HepG2 (cell line): ENCODE data around the gene KLF9. TPM values are rescaled to one million over a fixed set of nuclear protein-coding genes. Genes with fewer than 3 reads are reported as not detected.

Source experiments
- CREB3 ChIP-seq: sonication (generic); formaldehyde crosslinking; IDR thresholded peaks from 2 replicates; pipeline ENCODE4 v1.5.0; 2020; ENCODE audit warnings: missing genetic modification reagents
- CREM ChIP-seq, 2 experiments: sonication (generic) in 1 of 2; formaldehyde crosslinking in 1 of 2; IDR thresholded peaks; 2 replicates each; pipeline versions ENCODE4 v1.4.0 to v1.6.1; 2016 to 2020; ENCODE audit warnings: antibody characterized with exemption in 1 of 2, mild to moderate bottlenecking in 1 of 2, missing genetic modification reagents in 1 of 2
- FOXC1 ChIP-seq: sonication (generic); formaldehyde crosslinking; IDR thresholded peaks from 2 replicates; pipeline ENCODE4 v1.8.0; 2022; ENCODE audit warnings: mild to moderate bottlenecking, missing genetic modification reagents, borderline replicate concordance
- GLMP ChIP-seq: sonication (generic); formaldehyde crosslinking; IDR thresholded peaks from 2 replicates; pipeline ENCODE4 v1.9.0; 2021; ENCODE audit warnings: missing genetic modification reagents, mild to moderate bottlenecking, borderline replicate concordance
- HIVEP1 ChIP-seq: sonication (generic); formaldehyde crosslinking; IDR thresholded peaks from 2 replicates; pipeline ENCODE4 v1.4.0; 2020; ENCODE audit warnings: mild to moderate bottlenecking, missing genetic modification reagents
- HMGA1 ChIP-seq: sonication (generic); formaldehyde crosslinking; conservative IDR thresholded peaks from 2 replicates; pipeline ENCODE4 v1.4.0; 2020; ENCODE audit warnings: missing genetic modification reagents
- KDM5B ChIP-seq: sonication (generic); formaldehyde crosslinking; IDR thresholded peaks from 2 replicates; pipeline ENCODE4 v1.4.0; 2020; ENCODE audit warnings: missing genetic modification reagents, mild to moderate bottlenecking, borderline replicate concordance
- NCOA5 ChIP-seq: sonication (generic); formaldehyde crosslinking; IDR thresholded peaks from 2 replicates; pipeline ENCODE4 v1.4.0; 2020; ENCODE audit warnings: missing genetic modification reagents
- NR1H2 ChIP-seq: sonication (generic); formaldehyde crosslinking; IDR thresholded peaks from 2 replicates; pipeline ENCODE4 v1.8.1; 2022; ENCODE audit warnings: low read depth, missing genetic modification reagents, borderline replicate concordance
- NR2C2 ChIP-seq: sonication (generic); formaldehyde crosslinking; IDR thresholded peaks from 2 replicates; pipeline ENCODE4 v1.4.0; 2020; ENCODE audit warnings: missing genetic modification reagents, mild to moderate bottlenecking, moderate library complexity, borderline replicate concordance
- SOX13 ChIP-seq, 3 experiments: fragments of 450-650 bp in 1 of 3; sonication (generic) in 1 of 3; formaldehyde crosslinking in 1 of 3; IDR thresholded peaks in 2 of 3; conservative IDR thresholded peaks in 1 of 3; 2 replicates each; pipeline versions ENCODE4 v1.5.0 to v1.6.1; 2016 to 2020; ENCODE audit warnings: antibody characterized with exemption in 1 of 3, mild to moderate bottlenecking in 1 of 3, missing compliant biosample characterization in 1 of 3, missing genetic modification reagents in 1 of 3, moderate library complexity in 1 of 3
- TOE1 ChIP-seq: sonication (generic); formaldehyde crosslinking; IDR thresholded peaks from 2 replicates; pipeline ENCODE4 v1.4.0; 2020; ENCODE audit warnings: mild to moderate bottlenecking, missing genetic modification reagents
- U2AF2 ChIP-seq: fragments of 200-400 bp; formaldehyde crosslinking; IDR thresholded peaks from 2 replicates; pipeline ENCODE4 v1.6.1; 2017; ENCODE audit warnings: low read depth, mild to moderate bottlenecking, low read length
- YEATS2 ChIP-seq: sonication (generic); formaldehyde crosslinking; IDR thresholded peaks from 2 replicates; pipeline ENCODE4 v1.4.0; 2020; ENCODE audit warnings: missing genetic modification reagents, borderline replicate concordance
- YEATS4 ChIP-seq: sonication (generic); formaldehyde crosslinking; IDR thresholded peaks from 2 replicates; pipeline ENCODE4 v1.4.0; 2020; ENCODE audit warnings: missing genetic modification reagents, borderline replicate concordance
- ZNF501 ChIP-seq: sonication (generic); formaldehyde crosslinking; IDR thresholded peaks from 2 replicates; pipeline ENCODE4 v1.5.1; 2020; ENCODE audit warnings: mild to moderate bottlenecking, moderate library complexity, missing genetic modification reagents
- ZNF607 ChIP-seq: sonication (generic); formaldehyde crosslinking; IDR thresholded peaks from 2 replicates; pipeline ENCODE4 v1.5.1; 2020; ENCODE audit warnings: missing genetic modification reagents, mild to moderate bottlenecking, borderline replicate concordance
- ZNF775 ChIP-seq: sonication (generic); formaldehyde crosslinking; IDR thresholded peaks from 2 replicates; pipeline ENCODE4 v1.4.0; 2020; ENCODE audit warnings: missing genetic modification reagents, mild to moderate bottlenecking, moderate library complexity, borderline replicate concordance
- ZNF777 ChIP-seq: sonication (generic); formaldehyde crosslinking; IDR thresholded peaks from 2 replicates; pipeline ENCODE4 v1.4.0; 2020; ENCODE audit warnings: missing genetic modification reagents
- polyA plus RNA-seq, 8 experiments: library from polyadenylated mRNA; depleted of rRNA in 3 of 8; stranded (reverse) in 7 of 8; unstranded in 1 of 8; fragments of >200 nt; fragmentation: Illumina TruSeq in 4 of 8; extraction: Trizol in 4 of 8; gene quantifications; 2 replicates each; pipeline versions ENCODE4 v1.2.1 to v1.2.3, GENCODE V29; 2011 to 2016; ENCODE audit warnings: low read depth in 4 of 8, missing spikeins in 1 of 8, mixed read lengths in 1 of 8; ENCODE audit not compliant: insufficient read depth in 1 of 8
- total RNA-seq, 5 experiments: library from RNA; depleted of rRNA; stranded (reverse); fragments of >200 nt; fragmentation: Illumina TruSeq; extraction: Trizol; gene quantifications; 2 replicates each; pipeline ENCODE4 v1.2.3, GENCODE V29; 2016; ENCODE audit warnings: low read depth in 1 of 5
- TF ChIP-seq, protein P1 (sequence below): IDR thresholded peaks from 2 replicates; pipeline ENCODE4 v1.4.0; 2020; ENCODE audit warnings: mild to moderate bottlenecking, missing genetic modification reagents
- TF ChIP-seq, protein P2 (sequence below): sonication (generic); formaldehyde crosslinking; IDR thresholded peaks from 2 replicates; pipeline ENCODE4 v1.5.1; 2020; ENCODE audit warnings: missing genetic modification reagents, mild to moderate bottlenecking, borderline replicate concordance

The KLF9 gene
- total and polyA plus RNA-seq, 2 of the 13 experiments (the other 11 are each of a cell fraction or from before 2014, with no cell fraction given) = 5.7 to 7.2 TPM

DNA sequence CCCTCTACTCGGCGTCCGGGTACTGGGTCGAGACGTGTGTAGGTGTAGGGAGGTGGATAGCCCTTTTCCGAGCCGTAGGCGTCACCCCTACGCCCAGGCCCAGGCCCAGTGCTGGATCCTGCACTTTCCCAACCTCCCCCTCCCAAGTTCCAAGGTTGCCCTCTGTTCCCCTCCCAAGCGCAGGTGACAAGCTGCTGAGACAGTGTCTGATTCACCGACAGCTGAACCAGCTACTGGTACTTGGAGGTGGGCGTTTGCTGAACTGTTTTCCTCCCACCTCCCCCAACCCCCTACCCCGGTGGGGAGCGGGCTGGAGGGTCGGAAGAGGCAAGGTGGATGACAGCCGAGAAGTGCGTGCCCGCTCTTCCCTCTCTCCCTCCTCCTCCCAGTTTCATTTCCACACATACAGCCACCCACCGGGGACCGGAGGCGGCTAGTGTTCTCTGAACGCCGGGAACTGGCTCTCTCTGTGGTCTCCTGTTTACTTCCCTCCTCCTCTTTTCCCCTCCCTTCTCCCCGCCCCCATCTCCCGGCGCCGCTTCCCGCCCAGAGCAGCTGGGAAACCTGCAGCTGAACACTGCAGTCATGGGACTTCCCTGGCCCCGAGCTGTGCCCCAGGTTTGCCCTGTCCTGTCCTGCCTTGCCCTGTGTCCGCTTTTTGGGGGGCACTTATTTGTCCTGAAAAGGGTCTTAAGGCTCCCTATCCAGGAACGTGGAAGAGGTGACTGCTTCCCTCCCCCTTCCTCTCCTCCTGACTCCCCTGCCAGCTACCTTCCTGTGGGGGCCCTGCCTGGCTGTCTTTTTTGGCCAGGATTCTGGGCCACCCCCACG lies 6.2 kb upstream of the KLF9 start (continued):
- TF ChIP-seq GLMP = no peak
- TF ChIP-seq NCOA5 = no peak
- TF ChIP-seq ZNF501 (CRISPR knock-in tag) = no peak
- TF ChIP-seq NR1H2 (CRISPR knock-in tag) = no peak
- no peak for TF ChIP-seq CREB3 (CRISPR knock-in tag)
- peak; percentile 66; the same call in 1 of the 2 replicates for TF ChIP-seq FOXC1 (CRISPR knock-in tag)
- peak; percentile 60; the same call in 1 of the 2 replicates for TF ChIP-seq HIVEP1
- TF ChIP-seq HMGA1 (CRISPR knock-in tag) = no peak
- TF ChIP-seq, protein P1, sequence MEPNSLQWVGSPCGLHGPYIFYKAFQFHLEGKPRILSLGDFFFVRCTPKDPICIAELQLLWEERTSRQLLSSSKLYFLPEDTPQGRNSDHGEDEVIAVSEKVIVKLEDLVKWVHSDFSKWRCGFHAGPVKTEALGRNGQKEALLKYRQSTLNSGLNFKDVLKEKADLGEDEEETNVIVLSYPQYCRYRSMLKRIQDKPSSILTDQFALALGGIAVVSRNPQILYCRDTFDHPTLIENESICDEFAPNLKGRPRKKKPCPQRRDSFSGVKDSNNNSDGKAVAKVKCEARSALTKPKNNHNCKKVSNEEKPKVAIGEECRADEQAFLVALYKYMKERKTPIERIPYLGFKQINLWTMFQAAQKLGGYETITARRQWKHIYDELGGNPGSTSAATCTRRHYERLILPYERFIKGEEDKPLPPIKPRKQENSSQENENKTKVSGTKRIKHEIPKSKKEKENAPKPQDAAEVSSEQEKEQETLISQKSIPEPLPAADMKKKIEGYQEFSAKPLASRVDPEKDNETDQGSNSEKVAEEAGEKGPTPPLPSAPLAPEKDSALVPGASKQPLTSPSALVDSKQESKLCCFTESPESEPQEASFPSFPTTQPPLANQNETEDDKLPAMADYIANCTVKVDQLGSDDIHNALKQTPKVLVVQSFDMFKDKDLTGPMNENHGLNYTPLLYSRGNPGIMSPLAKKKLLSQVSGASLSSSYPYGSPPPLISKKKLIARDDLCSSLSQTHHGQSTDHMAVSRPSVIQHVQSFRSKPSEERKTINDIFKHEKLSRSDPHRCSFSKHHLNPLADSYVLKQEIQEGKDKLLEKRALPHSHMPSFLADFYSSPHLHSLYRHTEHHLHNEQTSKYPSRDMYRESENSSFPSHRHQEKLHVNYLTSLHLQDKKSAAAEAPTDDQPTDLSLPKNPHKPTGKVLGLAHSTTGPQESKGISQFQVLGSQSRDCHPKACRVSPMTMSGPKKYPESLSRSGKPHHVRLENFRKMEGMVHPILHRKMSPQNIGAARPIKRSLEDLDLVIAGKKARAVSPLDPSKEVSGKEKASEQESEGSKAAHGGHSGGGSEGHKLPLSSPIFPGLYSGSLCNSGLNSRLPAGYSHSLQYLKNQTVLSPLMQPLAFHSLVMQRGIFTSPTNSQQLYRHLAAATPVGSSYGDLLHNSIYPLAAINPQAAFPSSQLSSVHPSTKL (CRISPR knock-in tag) = peak; percentile 70; the same call in 1 of the 2 replicates
- TF ChIP-seq, protein P2, sequence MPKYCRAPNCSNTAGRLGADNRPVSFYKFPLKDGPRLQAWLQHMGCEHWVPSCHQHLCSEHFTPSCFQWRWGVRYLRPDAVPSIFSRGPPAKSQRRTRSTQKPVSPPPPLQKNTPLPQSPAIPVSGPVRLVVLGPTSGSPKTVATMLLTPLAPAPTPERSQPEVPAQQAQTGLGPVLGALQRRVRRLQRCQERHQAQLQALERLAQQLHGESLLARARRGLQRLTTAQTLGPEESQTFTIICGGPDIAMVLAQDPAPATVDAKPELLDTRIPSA (CRISPR knock-in tag) = no peak
- TF ChIP-seq YEATS2 (CRISPR knock-in tag) = no peak; the same call in 1 of the 2 replicates
- TF ChIP-seq CREM (IDR thresholded peaks at IDR 0.05) = 0 out of 2 replicates have a peak, but pooled peaks have one; percentile 31
- no peak for TF ChIP-seq CREM (CRISPR knock-in tag; IDR thresholded peaks at IDR 0.05)
- TF ChIP-seq YEATS4 (CRISPR knock-in tag) = no peak; the same call in 1 of the 2 replicates
- no peak for TF ChIP-seq SOX13 (IDR thresholded peaks at IDR 0.05)
- TF ChIP-seq SOX13 (CRISPR knock-in tag; conservative IDR thresholded peaks at IDR 0.05 in 1 of 2, IDR thresholded peaks at IDR 0.05 in 1 of 2) = peak; percentile 57 to 66; a peak in 1 of 4 replicates
- peak; percentile 15; the same call in 1 of the 2 replicates for TF ChIP-seq ZNF777 (CRISPR knock-in tag)
- TF ChIP-seq U2AF2 = no peak
- TF ChIP-seq NR2C2 (CRISPR knock-in tag) = no peak
- TF ChIP-seq ZNF607 (CRISPR knock-in tag) = no peak
- no peak for TF ChIP-seq ZNF775 (CRISPR knock-in tag)
- TF ChIP-seq KDM5B (CRISPR knock-in tag) = no peak
- no peak for TF ChIP-seq TOE1 (CRISPR knock-in tag)
